Esophagus squamous epithelium (tissue), 4 donors: ENCODE results near the gene SLC25A11.

Experiments used
- POLR2A ChIP-seq, 4 donors: fragments of 450-650 bp; IDR thresholded peaks; one replicate each; pipeline ENCODE4 v1.6.1; 2017; ENCODE audit warnings: antibody characterized with exemption in 4 of 4, mild to moderate bottlenecking in 4 of 4, moderate library complexity in 3 of 4
- TF ChIP-seq, protein P1 (sequence below), 6 experiments: fragments of 450-650 bp in 4 of 6; fragments of 200-600 bp in 2 of 6; sonication (generic) in 2 of 6; IDR thresholded peaks; one replicate each; pipeline ENCODE4 v1.5.1; 2016 to 2019; ENCODE audit warnings: antibody characterized with exemption in 6 of 6, mild to moderate bottlenecking in 4 of 6, moderate library complexity in 4 of 6

DNA sequence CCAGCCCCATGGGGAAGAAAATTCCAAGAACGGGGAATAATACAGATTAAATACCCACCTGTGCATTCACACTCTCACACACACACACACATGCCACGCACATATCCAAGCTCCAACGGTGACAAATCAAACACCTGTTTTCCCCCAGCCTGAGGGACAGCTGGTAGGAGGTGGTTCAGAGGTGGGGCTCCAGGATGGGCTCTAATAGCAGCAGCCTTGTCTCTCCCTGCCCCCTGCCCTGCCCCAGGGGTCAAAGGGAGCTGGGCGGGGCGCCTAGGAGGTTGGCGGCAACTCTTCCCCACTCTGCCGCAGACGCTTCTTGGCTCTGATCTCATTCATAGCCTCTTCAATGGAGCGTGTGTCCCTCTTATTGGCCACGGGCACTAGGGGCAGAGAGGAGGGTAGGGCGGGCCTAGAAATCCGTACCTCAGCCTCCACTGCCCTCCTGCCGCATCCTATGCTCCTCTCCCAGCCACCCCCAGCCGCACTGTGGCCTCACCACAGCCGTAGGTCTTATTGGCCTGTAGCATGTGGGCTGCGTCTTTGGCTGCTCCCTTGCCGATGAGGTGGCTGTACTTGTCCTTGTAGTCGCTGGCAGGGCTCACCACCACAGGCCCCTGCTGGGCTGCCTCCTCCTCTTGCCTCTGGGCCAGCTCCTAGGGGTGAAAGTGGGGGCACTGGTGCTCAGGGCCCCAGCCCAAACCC, 19.6 kb upstream of the SLC25A11 start:
- TF ChIP-seq POLR2A (IDR thresholded peaks at IDR 0.05): no peak
- TF ChIP-seq, protein P1, sequence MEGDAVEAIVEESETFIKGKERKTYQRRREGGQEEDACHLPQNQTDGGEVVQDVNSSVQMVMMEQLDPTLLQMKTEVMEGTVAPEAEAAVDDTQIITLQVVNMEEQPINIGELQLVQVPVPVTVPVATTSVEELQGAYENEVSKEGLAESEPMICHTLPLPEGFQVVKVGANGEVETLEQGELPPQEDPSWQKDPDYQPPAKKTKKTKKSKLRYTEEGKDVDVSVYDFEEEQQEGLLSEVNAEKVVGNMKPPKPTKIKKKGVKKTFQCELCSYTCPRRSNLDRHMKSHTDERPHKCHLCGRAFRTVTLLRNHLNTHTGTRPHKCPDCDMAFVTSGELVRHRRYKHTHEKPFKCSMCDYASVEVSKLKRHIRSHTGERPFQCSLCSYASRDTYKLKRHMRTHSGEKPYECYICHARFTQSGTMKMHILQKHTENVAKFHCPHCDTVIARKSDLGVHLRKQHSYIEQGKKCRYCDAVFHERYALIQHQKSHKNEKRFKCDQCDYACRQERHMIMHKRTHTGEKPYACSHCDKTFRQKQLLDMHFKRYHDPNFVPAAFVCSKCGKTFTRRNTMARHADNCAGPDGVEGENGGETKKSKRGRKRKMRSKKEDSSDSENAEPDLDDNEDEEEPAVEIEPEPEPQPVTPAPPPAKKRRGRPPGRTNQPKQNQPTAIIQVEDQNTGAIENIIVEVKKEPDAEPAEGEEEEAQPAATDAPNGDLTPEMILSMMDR (IDR thresholded peaks at IDR 0.05): no peak
